HCT116 (cell line): ENCODE measurements around the gene STAG1. TPM values are rescaled to one million over a fixed set of nuclear protein-coding genes. Genes with fewer than 3 reads are reported as not detected.

Source experiments
- ATAC-seq: fragments of 200-7000 bp; cut with Tn5 transposase; 2 replicates; pipeline ENCODE4 v1.9.1; 2020; ENCODE audit warnings: mild to moderate bottlenecking, moderate library complexity
- BruUV-seq: library from RNA; stranded (reverse); fragments of 400-500 nt; replicated peaks from 2 replicates; lab custom pipeline; 2021; lab: Mats Ljungman, UMichigan
- CTCF ChIA-PET: fragments of 300-600 bp; sonication (Branson Sonifier 250); formaldehyde crosslinking; loops from one replicate; lab custom pipeline; 2021; ENCODE audit warnings: antibody characterized with exemption; lab: Charles Lee
- POLR2A ChIA-PET: fragments of 300-600, 350-600 bp; sonication (Branson Sonifier 250); formaldehyde crosslinking; loops from one replicate; lab custom pipeline; 2021; ENCODE audit warnings: antibody characterized with exemption; lab: Charles Lee
- RAD21 ChIA-PET, 2 experiments: fragments of 300-600 bp; sonication (Branson Sonifier 250); formaldehyde crosslinking; loops; one replicate each; lab custom pipeline; 2023; ENCODE audit warnings: low total read pairs in 2 of 2; ENCODE audit not compliant: uncharacterized antibody in 2 of 2, unreplicated experiment in 2 of 2, low non-redundant PET in 1 of 2; lab: Charles Lee
- DNase-seq: peaks from one replicate; pipeline ENCODE4 v3.0.0-alpha.2; 2010; ENCODE audit warnings: low read depth, low spot score
- H2AFZ ChIP-seq: fragments of 200-600 bp; shearing (Covaris generic), sonication (generic); 2 replicates; pipeline ENCODE4 v1.6.1; 2017; ENCODE audit warnings: low read depth, mixed run types, mixed read lengths, antibody characterized with exemption, low read length; ENCODE audit not compliant: poor library complexity, severe bottlenecking
- H3K27ac ChIP-seq: 2 replicates; pipeline ENCODE4 v1.5.1; 2012; ENCODE audit warnings: low read depth, low read length
- H3K27me3 ChIP-seq: fragments of 200-600 bp; sonication (generic); 2 replicates; pipeline ENCODE4 v1.6.1; 2016; ENCODE audit warnings: mixed run types, low read length, mixed read lengths; ENCODE audit not compliant: insufficient read depth
- H3K36me3 ChIP-seq, 2 experiments: fragments of 200-500 bp in 1 of 2; fragments of 200-600 bp in 1 of 2; sonication (Bioruptor generic) in 1 of 2; sonication (generic) in 1 of 2; 2 replicates each; pipeline versions ENCODE4 v1.5.1 to v1.6.1; 2014 to 2016; ENCODE audit warnings: low read length in 2 of 2, inconsistent platforms in 1 of 2, mixed read lengths in 1 of 2, mixed run types in 1 of 2; ENCODE audit not compliant: insufficient read depth in 2 of 2, control insufficient read depth in 1 of 2
- H3K4me1 ChIP-seq, 2 experiments: fragments of 200-600 bp in 1 of 2; sonication (generic) in 1 of 2; 2 replicates each; pipeline versions ENCODE4 v1.5.1 to v1.6.1; 2012 to 2017; ENCODE audit warnings: low read length in 2 of 2, inconsistent platforms in 1 of 2, mild to moderate bottlenecking in 1 of 2, mixed read lengths in 1 of 2, mixed run types in 1 of 2, moderate library complexity in 1 of 2; ENCODE audit not compliant: insufficient read depth in 2 of 2, control insufficient read depth in 1 of 2
- H3K4me2 ChIP-seq: fragments of 200-600 bp; sonication (generic); 2 replicates; pipeline ENCODE4 v1.6.1; 2017; ENCODE audit warnings: mixed run types, low read length, mixed read lengths
- H3K4me3 ChIP-seq, 2 experiments: fragments of 200-600 bp in 1 of 2; sonication (generic) in 1 of 2; replicated peaks in 1 of 2; 2 replicates each; pipeline ENCODE4 v1.5.1; 2011 to 2016; ENCODE audit warnings: low read length in 2 of 2, control low read depth in 1 of 2, low read depth in 1 of 2, mild to moderate bottlenecking in 1 of 2, mixed read lengths in 1 of 2, mixed run types in 1 of 2
- H3K79me2 ChIP-seq: fragments of 200-600 bp; sonication (generic); 2 replicates; pipeline ENCODE4 v1.6.1; 2017; ENCODE audit warnings: mild to moderate bottlenecking, mixed run types, low read length, moderate library complexity, mixed read lengths; ENCODE audit not compliant: insufficient read depth
- H3K9ac ChIP-seq: fragments of 200-600 bp; sonication (generic); 2 replicates; pipeline ENCODE4 v1.6.1; 2016; ENCODE audit warnings: low read length, mixed read lengths
- H3K9me2 ChIP-seq: fragments of 200-600 bp; sonication (generic), shearing (Covaris generic); 2 replicates; pipeline ENCODE4 v1.6.1; 2017; ENCODE audit warnings: mixed run types, mild to moderate bottlenecking, moderate library complexity; ENCODE audit not compliant: insufficient read depth
- H3K9me3 ChIP-seq, 2 experiments: fragments of 200-500 bp in 1 of 2; fragments of 200-600 bp in 1 of 2; sonication (Bioruptor generic) in 1 of 2; sonication (generic) in 1 of 2; 2 replicates each; pipeline ENCODE4 v1.6.1; 2014 to 2017; ENCODE audit warnings: low read length in 2 of 2, mixed read lengths in 2 of 2, inconsistent platforms in 1 of 2, low read depth in 1 of 2, mild to moderate bottlenecking in 1 of 2, mixed run types in 1 of 2, moderate library complexity in 1 of 2; ENCODE audit not compliant: control insufficient read depth in 1 of 2, insufficient read depth in 1 of 2
- H4K20me1 ChIP-seq: fragments of 200-600 bp; sonication (generic), shearing (Covaris generic); 2 replicates; pipeline ENCODE4 v1.6.1; 2017; ENCODE audit warnings: mixed run types, mild to moderate bottlenecking, moderate library complexity; ENCODE audit not compliant: insufficient read depth
- CEBPB ChIP-seq: IDR thresholded peaks from 2 replicates; pipeline ENCODE4 v1.6.1; 2012; ENCODE audit warnings: low read depth
- EGR1 ChIP-seq: IDR thresholded peaks from 2 replicates; pipeline ENCODE4 v1.6.1; 2012; ENCODE audit warnings: low read depth
- ELF1 ChIP-seq: IDR thresholded peaks from 2 replicates; pipeline ENCODE4 v1.6.1; 2012; ENCODE audit warnings: low read depth, borderline replicate concordance
- FOSL1 ChIP-seq: IDR thresholded peaks from 2 replicates; pipeline ENCODE4 v1.6.1; 2012; ENCODE audit warnings: low read depth
- JUND ChIP-seq: IDR thresholded peaks from 2 replicates; pipeline ENCODE4 v1.6.1; 2012
- MAX ChIP-seq: IDR thresholded peaks from 2 replicates; pipeline ENCODE4 v1.6.1; 2012
- POLR2A ChIP-seq: IDR thresholded peaks from 2 replicates; pipeline ENCODE4 v1.7.0; 2011; ENCODE audit warnings: borderline replicate concordance; ENCODE audit not compliant: insufficient read depth, insufficient read length; ENCODE audit errors: extremely low read depth
- RAD21 ChIP-seq: IDR thresholded peaks from 2 replicates; pipeline ENCODE4 v1.6.1; 2012; ENCODE audit warnings: low read depth, mild to moderate bottlenecking
- SRF ChIP-seq: IDR thresholded peaks from 2 replicates; pipeline ENCODE4 v1.6.1; 2012; ENCODE audit warnings: low read depth
- ZBTB33 ChIP-seq: IDR thresholded peaks from 2 replicates; pipeline ENCODE4 v1.6.1; 2011; ENCODE audit warnings: mild to moderate bottlenecking, low read length, moderate library complexity; ENCODE audit not compliant: insufficient replicate concordance; ENCODE audit errors: extremely low read depth
- intact Hi-C: fragments of 100-400 bp; cut with micrococcal nuclease; formaldehyde crosslinking; loops from 2 replicates; pipeline ENCODE4 v1.10.0; 2022
- total RNA-seq: library from RNA; stranded (reverse); gene quantifications from one replicate; pipeline ENCODE4 v1.2.1, GENCODE V29; 2021; ENCODE audit not compliant: unreplicated experiment

The STAG1 gene
- total RNA-seq, 1 experiment from 2014 or later, result 29.4 TPM

- Histone ChIP-seq H3K27ac (no peak overlapping the region), H3K4me1 (peaks cover 8 to 20% of the 10 kb centered on the region in 2 experiments; a peak in 3 of 4 replicates), H3K9ac (no peak overlapping the region), H3K4me2 (no peak overlapping the region), H3K36me3 (no peaks in the 10 kb centered on the region), H3K79me2 (no peaks in the 10 kb centered on the region), H4K20me1 (no peaks in the 10 kb centered on the region), H3K27me3 (no peaks in the 10 kb centered on the region), H3K4me3 (no peak overlapping the region), H3K9me2 (no peaks in the 10 kb centered on the region), H2AFZ (no peak overlapping the region), H3K9me3 (no peaks in the 10 kb centered on the region)
- TF ChIP-seq EGR1 (no peak), SRF (no peak), RAD21 (no peak), JUND (no peak), CEBPB (no peak), FOSL1 (no peak), ZBTB33 (no peak), POLR2A (no peak), ELF1 (no peak)
- ChIA-PET POLR2A (no interaction called here), CTCF (interaction anchor here (1.2 kb wide), 1 partner anchor 226 kb away, joined by 3 read pairs; no protein-coding TSS in a partner anchor), RAD21 (no interaction called here)
- no TSS peak for BruUV-seq
- intact Hi-C loops, result no loop called here
- ATAC-seq (no peak), DNase-seq (no peak)
Observed at GRCh38 chr3:136788154-136788553, 36.0 kb upstream of the STAG1 start.

GRCh38 chr3:136787349-136787748, 35.2 kb upstream of the STAG1 start:
- Histone ChIP-seq H3K9me2 (no peaks in the 10 kb centered on the region), H2AFZ (peak overlapping the region; percentile 94), H3K36me3 (no peaks in the 10 kb centered on the region)
- peak; percentile 64 for ATAC-seq
- RAD21 ChIA-PET, result no interaction called here
- no TSS peak for BruUV-seq
- TF ChIP-seq JUND, result no peak
- TF ChIP-seq MAX, result peak; percentile 83
- TF ChIP-seq, all 23 proteins: peak for 1
- Histone ChIP-seq H3K4me2 (peak overlapping the region; percentile 35; the same call in 1 of the 2 replicates), H3K4me3 (no peak overlapping the region), H4K20me1 (no peaks in the 10 kb centered on the region), H3K4me1 (peaks cover 8 to 20% of the 10 kb centered on the region in 2 experiments; a peak in 3 of 4 replicates), H3K27ac (no peak overlapping the region), H3K9ac (no peak overlapping the region), H3K9me3 (no peaks in the 10 kb centered on the region), H3K27me3 (no peaks in the 10 kb centered on the region), H3K79me2 (no peaks in the 10 kb centered on the region)
- intact Hi-C loops, result no loop called here
- no peak for DNase-seq
- ChIA-PET POLR2A (no interaction called here), CTCF (interaction anchor here (1.1 to 1.2 kb wide), 2 partner anchors 35 to 227 kb away, joined by 3 read pairs; partner anchors contain the start of gene STAG1)
